ENCODE data around the gene RACK1. TPM values are rescaled to one million over a fixed set of nuclear protein-coding genes. Genes with fewer than 3 reads are reported as not detected.

RACK1 gene
- total and polyA plus RNA-seq, 2 of the 13 experiments (the other 11 are each of a cell fraction or from before 2014, with no cell fraction given) = 2,514 to 6,141 TPM

DNA sequence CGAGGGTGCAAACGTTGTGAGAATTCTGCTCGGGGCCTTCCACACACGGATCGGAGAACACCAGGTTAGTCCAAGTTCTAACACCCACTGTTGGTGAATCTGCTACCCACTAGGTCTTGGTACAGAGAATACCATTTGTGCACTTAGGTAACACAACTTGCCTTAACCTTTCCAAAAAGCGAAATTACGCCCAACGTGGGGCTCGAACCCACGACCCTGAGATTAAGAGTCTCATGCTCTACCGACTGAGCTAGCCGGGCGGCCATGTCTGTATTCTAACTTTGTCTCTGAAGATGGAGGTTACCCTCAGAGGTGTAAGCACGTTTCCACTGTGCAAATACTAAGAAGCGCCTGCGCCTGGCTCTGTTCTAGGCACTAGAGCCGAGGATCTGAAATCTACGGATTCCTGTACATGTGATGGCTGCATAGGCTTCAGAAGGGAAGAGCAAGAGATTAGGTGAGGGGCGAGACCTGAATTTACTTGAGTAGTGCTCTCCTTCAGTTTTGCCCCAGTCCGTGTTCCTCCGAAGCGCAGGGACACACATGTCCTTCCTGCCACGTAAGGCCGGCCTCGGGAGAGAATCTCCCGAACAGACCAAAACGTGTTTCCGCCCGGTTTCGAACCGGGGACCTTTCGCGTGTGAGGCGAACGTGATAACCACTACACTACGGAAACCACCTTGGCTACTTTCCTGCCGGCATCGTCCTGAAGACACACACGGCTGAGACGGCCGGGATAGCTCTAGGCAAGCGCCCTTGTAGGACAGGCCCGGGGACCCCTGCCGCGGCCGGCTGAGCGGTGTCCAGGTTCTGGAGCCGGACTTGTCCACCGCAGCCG is 21.7 kb downstream of the RACK1 start (continued):
- TF ChIP-seq, protein P1, sequence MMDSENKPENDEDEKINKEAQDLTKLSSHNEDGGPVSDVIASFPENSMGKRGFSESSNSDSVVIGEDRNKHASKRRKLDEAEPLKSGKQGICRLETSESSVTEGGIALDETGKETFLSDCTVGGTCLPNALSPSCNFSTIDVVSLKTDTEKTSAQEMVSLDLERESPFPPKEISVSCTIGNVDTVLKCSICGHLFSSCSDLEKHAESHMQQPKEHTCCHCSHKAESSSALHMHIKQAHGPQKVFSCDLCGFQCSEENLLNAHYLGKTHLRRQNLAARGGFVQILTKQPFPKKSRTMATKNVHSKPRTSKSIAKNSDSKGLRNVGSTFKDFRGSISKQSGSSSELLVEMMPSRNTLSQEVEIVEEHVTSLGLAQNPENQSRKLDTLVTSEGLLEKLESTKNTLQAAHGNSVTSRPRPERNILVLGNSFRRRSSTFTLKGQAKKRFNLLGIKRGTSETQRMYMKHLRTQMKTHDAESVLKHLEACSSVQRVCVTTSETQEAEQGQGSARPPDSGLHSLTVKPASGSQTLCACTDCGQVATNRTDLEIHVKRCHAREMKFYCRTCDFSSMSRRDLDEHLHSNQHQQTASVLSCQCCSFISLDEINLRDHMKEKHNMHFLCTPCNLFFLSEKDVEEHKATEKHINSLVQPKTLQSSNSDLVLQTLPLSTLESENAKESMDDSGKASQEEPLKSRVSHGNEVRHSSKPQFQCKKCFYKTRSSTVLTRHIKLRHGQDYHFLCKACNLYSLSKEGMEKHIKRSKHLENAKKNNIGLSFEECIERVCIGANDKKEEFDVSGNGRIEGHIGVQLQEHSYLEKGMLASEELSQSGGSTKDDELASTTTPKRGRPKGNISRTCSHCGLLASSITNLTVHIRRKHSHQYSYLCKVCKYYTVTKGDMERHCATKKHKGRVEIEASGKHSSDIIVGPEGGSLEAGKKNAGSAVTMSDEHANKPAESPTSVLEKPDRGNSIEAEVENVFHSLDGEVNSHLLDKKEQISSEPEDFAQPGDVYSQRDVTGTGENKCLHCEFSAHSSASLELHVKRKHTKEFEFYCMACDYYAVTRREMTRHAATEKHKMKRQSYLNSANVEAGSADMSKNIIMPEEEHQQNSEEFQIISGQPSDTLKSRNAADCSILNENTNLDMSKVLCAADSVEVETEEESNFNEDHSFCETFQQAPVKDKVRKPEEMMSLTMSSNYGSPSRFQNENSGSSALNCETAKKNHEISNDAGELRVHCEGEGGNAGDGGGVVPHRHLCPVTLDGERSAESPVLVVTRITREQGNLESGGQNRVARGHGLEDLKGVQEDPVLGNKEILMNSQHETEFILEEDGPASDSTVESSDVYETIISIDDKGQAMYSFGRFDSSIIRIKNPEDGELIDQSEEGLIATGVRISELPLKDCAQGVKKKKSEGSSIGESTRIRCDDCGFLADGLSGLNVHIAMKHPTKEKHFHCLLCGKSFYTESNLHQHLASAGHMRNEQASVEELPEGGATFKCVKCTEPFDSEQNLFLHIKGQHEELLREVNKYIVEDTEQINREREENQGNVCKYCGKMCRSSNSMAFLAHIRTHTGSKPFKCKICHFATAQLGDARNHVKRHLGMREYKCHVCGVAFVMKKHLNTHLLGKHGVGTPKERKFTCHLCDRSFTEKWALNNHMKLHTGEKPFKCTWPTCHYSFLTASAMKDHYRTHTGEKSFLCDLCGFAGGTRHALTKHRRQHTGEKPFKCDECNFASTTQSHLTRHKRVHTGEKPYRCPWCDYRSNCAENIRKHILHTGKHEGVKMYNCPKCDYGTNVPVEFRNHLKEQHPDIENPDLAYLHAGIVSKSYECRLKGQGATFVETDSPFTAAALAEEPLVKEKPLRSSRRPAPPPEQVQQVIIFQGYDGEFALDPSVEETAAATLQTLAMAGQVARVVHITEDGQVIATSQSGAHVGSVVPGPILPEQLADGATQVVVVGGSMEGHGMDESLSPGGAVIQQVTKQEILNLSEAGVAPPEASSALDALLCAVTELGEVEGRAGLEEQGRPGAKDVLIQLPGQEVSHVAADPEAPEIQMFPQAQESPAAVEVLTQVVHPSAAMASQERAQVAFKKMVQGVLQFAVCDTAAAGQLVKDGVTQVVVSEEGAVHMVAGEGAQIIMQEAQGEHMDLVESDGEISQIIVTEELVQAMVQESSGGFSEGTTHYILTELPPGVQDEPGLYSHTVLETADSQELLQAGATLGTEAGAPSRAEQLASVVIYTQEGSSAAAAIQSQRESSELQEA (CRISPR knock-in tag; IDR thresholded peaks at IDR 0.05; ENCODE audit: not compliant biosample characterization) = peak; percentile 26
- TF ChIP-seq ZNF121 (CRISPR knock-in tag; IDR thresholded peaks at IDR 0.05) (0 out of 2 replicates have a peak, but pooled peaks have one; percentile 32), FOXP4 (CRISPR knock-in tag; IDR thresholded peaks at IDR 0.05) (peak; percentile 41), ZNF232 (CRISPR knock-in tag; IDR thresholded peaks at IDR 0.05; ENCODE audit: borderline replicate concordance) (0 out of 2 replicates have a peak, but pooled peaks have one; percentile 48), CTCF (CRISPR knock-in tag; IDR thresholded peaks at IDR 0.05) (peak; percentile 23; the same call in 1 of the 2 replicates), ZNF761 (CRISPR knock-in tag; conservative IDR thresholded peaks at IDR 0.05) (no peak), RORA (CRISPR knock-in tag; IDR thresholded peaks at IDR 0.05) (no peak), KAT8 (CRISPR knock-in tag; IDR thresholded peaks at IDR 0.05) (peak; percentile 70; the same call in 1 of the 2 replicates), STAG1 (CRISPR knock-in tag; IDR thresholded peaks at IDR 0.05) (peak; percentile 13; the same call in 1 of the 2 replicates), NCOA2 (CRISPR knock-in tag; IDR thresholded peaks at IDR 0.05) (no peak), REXO4 (CRISPR knock-in tag; IDR thresholded peaks at IDR 0.05; ENCODE audit: borderline replicate concordance) (no peak; the same call in 1 of the 2 replicates)
- TF ChIP-seq, protein P2, sequence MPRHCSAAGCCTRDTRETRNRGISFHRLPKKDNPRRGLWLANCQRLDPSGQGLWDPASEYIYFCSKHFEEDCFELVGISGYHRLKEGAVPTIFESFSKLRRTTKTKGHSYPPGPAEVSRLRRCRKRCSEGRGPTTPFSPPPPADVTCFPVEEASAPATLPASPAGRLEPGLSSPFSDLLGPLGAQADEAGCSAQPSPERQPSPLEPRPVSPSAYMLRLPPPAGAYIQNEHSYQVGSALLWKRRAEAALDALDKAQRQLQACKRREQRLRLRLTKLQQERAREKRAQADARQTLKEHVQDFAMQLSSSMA (CRISPR knock-in tag; IDR thresholded peaks at IDR 0.05) = peak; percentile 59; the same call in 1 of the 2 replicates
- TF ChIP-seq, protein P3, sequence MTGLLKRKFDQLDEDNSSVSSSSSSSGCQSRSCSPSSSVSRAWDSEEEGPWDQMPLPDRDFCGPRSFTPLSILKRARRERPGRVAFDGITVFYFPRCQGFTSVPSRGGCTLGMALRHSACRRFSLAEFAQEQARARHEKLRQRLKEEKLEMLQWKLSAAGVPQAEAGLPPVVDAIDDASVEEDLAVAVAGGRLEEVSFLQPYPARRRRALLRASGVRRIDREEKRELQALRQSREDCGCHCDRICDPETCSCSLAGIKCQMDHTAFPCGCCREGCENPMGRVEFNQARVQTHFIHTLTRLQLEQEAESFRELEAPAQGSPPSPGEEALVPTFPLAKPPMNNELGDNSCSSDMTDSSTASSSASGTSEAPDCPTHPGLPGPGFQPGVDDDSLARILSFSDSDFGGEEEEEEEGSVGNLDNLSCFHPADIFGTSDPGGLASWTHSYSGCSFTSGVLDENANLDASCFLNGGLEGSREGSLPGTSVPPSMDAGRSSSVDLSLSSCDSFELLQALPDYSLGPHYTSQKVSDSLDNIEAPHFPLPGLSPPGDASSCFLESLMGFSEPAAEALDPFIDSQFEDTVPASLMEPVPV (CRISPR knock-in tag; IDR thresholded peaks at IDR 0.05) = 0 out of 2 replicates have a peak, but pooled peaks have one; percentile 1

Data from HepG2 (cell line).